ENCODE measurements around the gene CLDND1. TPM values are rescaled to one million over a fixed set of nuclear protein-coding genes. Genes with fewer than 3 reads are reported as not detected.

CLDND1 gene
- 124 and 166 TPM in 2 replicates for total RNA-seq

DNA sequence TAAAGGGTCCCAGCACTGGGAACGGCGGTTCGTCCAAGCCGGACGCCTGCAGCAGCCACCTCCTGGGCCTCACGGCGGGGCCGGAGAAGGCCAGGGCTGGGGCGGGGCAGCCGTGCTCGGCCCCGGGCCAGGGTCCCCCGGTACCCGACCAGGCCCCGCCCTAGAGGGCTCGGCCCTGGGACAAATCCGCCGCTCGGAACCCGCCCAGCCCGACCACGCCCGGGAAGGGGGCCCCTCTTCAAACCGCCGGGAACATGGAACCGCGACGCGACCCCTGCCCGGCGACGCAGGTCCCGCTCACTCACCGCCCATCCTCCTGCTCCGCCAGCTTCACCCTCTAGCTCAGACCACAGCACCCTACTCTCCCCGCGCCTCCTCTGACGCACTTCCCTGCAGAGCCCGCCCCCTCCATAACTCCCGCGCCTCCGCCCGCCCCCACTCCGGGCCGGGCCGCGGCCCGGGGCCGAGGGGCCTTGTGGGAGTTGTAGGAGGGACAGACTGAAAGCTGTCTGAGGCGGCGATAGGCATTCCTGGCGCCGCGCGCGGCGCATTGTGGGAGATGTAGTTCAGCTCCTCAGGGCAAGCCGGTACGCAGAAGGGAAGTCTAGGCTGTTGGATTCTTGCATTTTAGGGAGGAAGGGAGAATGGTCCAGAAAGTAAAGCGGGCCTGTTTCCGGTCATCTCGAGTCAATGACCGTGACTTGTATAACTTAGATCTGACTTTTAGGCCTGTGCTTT, at the start of gene CLDND1:
TSS of gene CLDND1 (minus strand) at position 359 of the 738 bp plus-strand sequence. CDS start 1,478 bp downstream, outside the sequence.

GRCh38 chr3:98531622-98532274, 9.0 kb upstream of the CLDND1 start, which contains the start of gene GPR15:
Gene GPR15, plus strand, starts transcription at chr3:98531978. Its CDS starts 56 bp downstream, at chr3:98532034.

GRCh38 chr3:98497381-98497780, 25.3 kb downstream of the CLDND1 start, which contains the start of gene OR5K2:
Gene OR5K2, plus strand, starts transcription at chr3:98497681. Its CDS starts 0 bp downstream, at chr3:98497681.

Other genes with a start within 250 kb of the CLDND1 start
- not detected in 2 replicates for gene OR5H2, start 240.4 kb downstream of the CLDND1 start, total RNA-seq
- gene OR5K4, start 169.0 kb downstream of the CLDND1 start, total RNA-seq: not detected in 2 replicates
- not detected in 2 replicates for gene OR5K3, start 132.2 kb downstream of the CLDND1 start, total RNA-seq
- gene OR5K1, start 59.7 kb downstream of the CLDND1 start, total RNA-seq: not detected in 2 replicates
- not detected in 2 replicates for gene OR5K2, start 25.2 kb downstream of the CLDND1 start, total RNA-seq
- not detected in 2 replicates for gene GPR15, start 9.1 kb upstream of the CLDND1 start, total RNA-seq
- 24.5 and 28.1 TPM in 2 replicates for gene CPOX, start 70.7 kb upstream of the CLDND1 start, total RNA-seq
- 44.3 and 105 TPM in 2 replicates for gene ST3GAL6, start 240.4 kb upstream of the CLDND1 start, total RNA-seq